ENCODE results near the gene ZNF32. TPM values are rescaled to one million over a fixed set of nuclear protein-coding genes. Genes with fewer than 3 reads are reported as not detected.
"Not testable (repeated sequence)": the region's sequence is repeated elsewhere in the genome, so short reads cannot be mapped to it uniquely, and the experiment has no call there.

The ZNF32 gene
- total RNA-seq, 1 experiment from 2014 or later: 30.3 TPM

DNA sequence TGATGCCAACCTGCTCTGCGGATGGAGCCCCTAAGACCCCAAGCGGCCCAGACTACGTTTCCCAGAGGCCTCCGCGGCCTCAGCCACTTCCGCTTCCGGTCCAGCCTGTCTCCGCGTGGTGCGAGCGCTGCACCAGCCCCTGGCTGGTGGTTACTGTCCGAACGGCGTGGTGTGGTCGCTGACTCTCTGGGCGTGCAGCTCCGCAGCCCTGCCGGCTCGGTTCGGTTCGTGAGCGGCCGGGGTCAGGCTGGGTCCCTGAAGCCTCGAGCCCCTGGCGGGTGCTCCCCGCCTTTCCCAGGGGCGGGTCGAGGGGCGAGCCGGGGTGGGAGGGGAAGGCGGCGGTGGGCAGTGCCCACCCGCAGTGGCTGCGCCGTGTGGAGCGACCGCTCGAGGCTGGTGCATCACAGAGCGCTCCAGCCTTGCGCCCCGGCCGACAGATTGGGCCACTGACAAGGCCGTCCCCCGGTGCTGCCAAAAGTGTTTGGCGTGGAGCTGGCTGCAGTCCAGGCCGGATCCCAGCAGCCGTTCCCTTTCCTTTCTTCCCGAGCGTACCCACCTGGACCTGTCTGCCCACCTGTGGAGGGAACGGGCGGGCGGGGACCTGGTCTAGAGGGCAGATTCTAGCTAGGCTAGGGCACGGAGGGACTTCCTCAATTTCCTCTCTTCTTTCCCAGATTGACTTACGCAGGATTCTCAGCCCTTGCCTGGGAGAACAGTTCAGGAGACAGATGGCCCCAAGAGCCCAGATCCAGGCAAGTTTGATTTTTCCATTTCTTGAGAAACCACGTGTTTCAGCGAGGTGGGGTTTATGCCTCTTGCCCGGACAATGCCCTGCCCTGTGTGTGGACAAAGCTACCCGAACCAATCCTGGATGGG lies 42.1 kb downstream of the ZNF32 start, which contains the start of gene ZNF485:
ZNF485 (plus strand) TSS at position 116 of the 876 bp plus-strand sequence; CDS start at position 729, 613 bp downstream.
- Histone ChIP-seq H3K36me3 (ENCODE audit: control insufficient read depth, insufficient read depth, low read length) (peaks cover 2% of the 10 kb centered on the region; the same call in 1 of the 2 replicates), H3K27me3 (replicated peaks; ENCODE audit: control insufficient read depth, insufficient read depth, low read length) (no peaks in the 10 kb centered on the region), H3K4me3 (ENCODE audit: low read depth, low read length) (peak within 1 kb of the TSS; percentile 62), H3K4me1 (peaks cover 4% of the 10 kb centered on the region; the same call in 1 of the 2 replicates), H3K9me3 (peaks cover 13% of the 10 kb centered on the region; the same call in 1 of the 2 replicates)
- BruUV-seq (replicated peaks): no TSS peak
- Mint-ChIP-seq H3K27ac (ENCODE audit: unreplicated experiment) (peak within 1 kb of the TSS; percentile 52), H3K4me1 (ENCODE audit: low read depth, unreplicated experiment) (peaks cover 8% of the 10 kb centered on the region), H3K9me3 (ENCODE audit: unreplicated experiment) (peaks cover 29% of the 10 kb centered on the region), H3K36me3 (ENCODE audit: insufficient read depth, unreplicated experiment) (peaks cover 18% of the 10 kb centered on the region), H3K27me3 (ENCODE audit: insufficient read depth, unreplicated experiment) (peaks cover 7% of the 10 kb centered on the region), H3K4me3 (ENCODE audit: unreplicated experiment) (peak within 1 kb of the TSS; percentile 82)
- ChIA-PET CTCF (interaction anchor here (1.0 kb wide), 1 partner anchor 33 kb away, joined by 4 read pairs; the partner anchor contains the start of gene ZNF239), POLR2A (interaction anchor here (0.7 kb wide), 1 partner anchor 33 kb away, joined by 3 read pairs; no protein-coding TSS in a partner anchor)
- TF ChIP-seq, protein P1, sequence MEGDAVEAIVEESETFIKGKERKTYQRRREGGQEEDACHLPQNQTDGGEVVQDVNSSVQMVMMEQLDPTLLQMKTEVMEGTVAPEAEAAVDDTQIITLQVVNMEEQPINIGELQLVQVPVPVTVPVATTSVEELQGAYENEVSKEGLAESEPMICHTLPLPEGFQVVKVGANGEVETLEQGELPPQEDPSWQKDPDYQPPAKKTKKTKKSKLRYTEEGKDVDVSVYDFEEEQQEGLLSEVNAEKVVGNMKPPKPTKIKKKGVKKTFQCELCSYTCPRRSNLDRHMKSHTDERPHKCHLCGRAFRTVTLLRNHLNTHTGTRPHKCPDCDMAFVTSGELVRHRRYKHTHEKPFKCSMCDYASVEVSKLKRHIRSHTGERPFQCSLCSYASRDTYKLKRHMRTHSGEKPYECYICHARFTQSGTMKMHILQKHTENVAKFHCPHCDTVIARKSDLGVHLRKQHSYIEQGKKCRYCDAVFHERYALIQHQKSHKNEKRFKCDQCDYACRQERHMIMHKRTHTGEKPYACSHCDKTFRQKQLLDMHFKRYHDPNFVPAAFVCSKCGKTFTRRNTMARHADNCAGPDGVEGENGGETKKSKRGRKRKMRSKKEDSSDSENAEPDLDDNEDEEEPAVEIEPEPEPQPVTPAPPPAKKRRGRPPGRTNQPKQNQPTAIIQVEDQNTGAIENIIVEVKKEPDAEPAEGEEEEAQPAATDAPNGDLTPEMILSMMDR (IDR thresholded peaks at IDR 0.05; ENCODE audit: insufficient read depth in 1 of 2, low read depth in 1 of 2, low read length in 1 of 2, severe bottlenecking in 1 of 2, unreplicated experiment in 1 of 2): no peak
- intact Hi-C loops (cut with micrococcal nuclease; ENCODE audit: unreplicated experiment): loop anchor here (1.0 to 2.0 kb wide), 2 partner anchors 32 to 42 kb away; partner anchors contain the start of genes ZNF239 and ZNF32
- DNase-seq: peak; percentile 82 to 84

DNA sequence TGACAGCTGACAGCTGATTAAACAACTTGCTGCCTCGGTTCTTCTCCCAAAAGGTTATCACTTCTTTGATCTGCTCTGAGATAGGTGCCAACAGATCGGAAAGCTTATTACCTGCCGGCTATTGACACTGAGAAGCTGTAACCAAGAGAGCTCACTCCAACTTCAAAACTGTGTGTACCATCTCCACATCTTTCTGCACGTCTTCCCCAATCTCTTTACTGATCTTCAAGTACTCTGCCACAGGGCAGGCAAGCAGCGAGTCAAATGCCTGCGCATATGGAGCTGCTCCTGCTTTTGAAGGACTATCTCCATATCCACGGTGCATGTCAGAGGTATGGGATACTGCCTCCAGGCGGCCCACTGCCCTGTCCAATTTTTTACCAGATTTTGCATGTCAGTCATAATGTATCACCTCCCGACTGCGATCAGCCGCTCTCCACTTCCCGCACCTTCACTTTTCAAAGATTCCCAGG lies 42.8 kb downstream of the ZNF32 start:
- ChIA-PET CTCF (interaction anchor here (1.0 kb wide), 1 partner anchor 32 kb away, joined by 4 read pairs; the partner anchor contains the start of gene ZNF239), POLR2A (interaction anchor here (0.5 to 0.7 kb wide), 2 partner anchors 32 to 148 kb away, joined by 3 read pairs; no protein-coding TSS in a partner anchor)
- BruUV-seq (replicated peaks): no TSS peak
- peak overlapping the region; percentile 82 for H3K4me3 Mint-ChIP-seq (ENCODE audit: unreplicated experiment)
- Histone ChIP-seq H3K36me3 (ENCODE audit: control insufficient read depth, insufficient read depth, low read length) (peaks cover 2% of the 10 kb centered on the region; the same call in 1 of the 2 replicates), H3K4me3 (ENCODE audit: low read depth, low read length) (peak overlapping the region; percentile 62), H3K27me3 (replicated peaks; ENCODE audit: control insufficient read depth, insufficient read depth, low read length) (no peaks in the 10 kb centered on the region), H3K9me3 (peaks cover 13% of the 10 kb centered on the region; the same call in 1 of the 2 replicates), H3K4me1 (peaks cover 4% of the 10 kb centered on the region; the same call in 1 of the 2 replicates)
- peaks cover 30% of the 10 kb centered on the region for H3K9me3 Mint-ChIP-seq (ENCODE audit: unreplicated experiment)
- TF ChIP-seq, protein P1 (IDR thresholded peaks at IDR 0.05; ENCODE audit: insufficient read depth in 1 of 2, low read depth in 1 of 2, low read length in 1 of 2, severe bottlenecking in 1 of 2, unreplicated experiment in 1 of 2): no peak
- no peak for DNase-seq
- H3K27ac Mint-ChIP-seq (ENCODE audit: unreplicated experiment): no peak overlapping the region
- peaks cover 18% of the 10 kb centered on the region for H3K36me3 Mint-ChIP-seq (ENCODE audit: insufficient read depth, unreplicated experiment)
- H3K27me3 Mint-ChIP-seq (ENCODE audit: insufficient read depth, unreplicated experiment): peaks cover 7% of the 10 kb centered on the region
- H3K4me1 Mint-ChIP-seq (ENCODE audit: low read depth, unreplicated experiment): peaks cover 8% of the 10 kb centered on the region
- intact Hi-C loops (cut with micrococcal nuclease; ENCODE audit: unreplicated experiment): loop anchor here (1.0 to 2.0 kb wide), 2 partner anchors 32 to 43 kb away; partner anchors contain the start of genes ZNF239 and ZNF32

DNA sequence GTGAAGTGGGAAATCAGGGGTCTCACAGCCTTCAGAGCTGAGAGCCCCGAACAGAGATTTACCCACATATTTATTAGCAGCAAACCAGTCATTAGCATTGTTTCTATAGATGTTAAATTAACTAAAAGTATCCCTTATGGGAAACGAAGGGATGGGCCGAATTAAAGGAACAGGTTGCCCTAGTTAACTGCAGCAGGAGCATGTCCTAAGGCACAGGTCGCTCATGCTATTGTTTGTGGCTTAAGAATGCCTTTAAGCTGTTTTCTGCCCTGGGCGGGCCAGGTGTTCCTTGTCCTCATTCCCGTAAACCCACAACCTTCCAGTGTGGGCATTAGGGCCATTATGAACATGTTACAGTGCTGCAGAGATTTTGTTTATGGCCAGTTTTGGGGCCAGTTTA lies 47.1 kb downstream of the ZNF32 start:
- CTCF ChIA-PET: not testable (repeated sequence)

More for the DNA sequence above, 47.1 kb downstream of the ZNF32 start:
- BruUV-seq (replicated peaks); H3K27ac Mint-ChIP-seq (ENCODE audit: unreplicated experiment); H3K4me3 Mint-ChIP-seq (ENCODE audit: unreplicated experiment); DNase-seq; H3K27me3 Mint-ChIP-seq (ENCODE audit: insufficient read depth, unreplicated experiment); intact Hi-C loops (cut with micrococcal nuclease; ENCODE audit: unreplicated experiment); H3K36me3 Mint-ChIP-seq (ENCODE audit: insufficient read depth, unreplicated experiment); H3K4me1 Mint-ChIP-seq (ENCODE audit: low read depth, unreplicated experiment); H3K27me3 ChIP-seq (replicated peaks; ENCODE audit: control insufficient read depth, insufficient read depth, low read length); POLR2A ChIA-PET; H3K4me3 ChIP-seq (ENCODE audit: low read depth, low read length); H3K36me3 ChIP-seq (ENCODE audit: control insufficient read depth, insufficient read depth, low read length); H3K4me1 ChIP-seq: not testable (repeated sequence)
- H3K9me3 ChIP-seq: peaks cover 11% of the 10 kb centered on the region; the same call in 1 of the 2 replicates
- H3K9me3 Mint-ChIP-seq (ENCODE audit: unreplicated experiment): peaks cover 22% of the 10 kb centered on the region
